CD1c-positive myeloid dendritic cell (primary cell): ENCODE results near the gene CACNA1G.

Experiments
- DNase-seq: peaks from one replicate; pipeline ENCODE4 v3.0.0-alpha.2; 2016; ENCODE audit errors: extremely low spot score

CACNA1G gene

GRCh38 chr17:50651661-50652060 lies 91.1 kb downstream of the CACNA1G start:
- no peak for DNase-seq

GRCh38 chr17:50653738-50654137 lies 93.2 kb downstream of the CACNA1G start:
- DNase-seq: no peak

GRCh38 chr17:50656509-50656908 lies 96.0 kb downstream of the CACNA1G start:
- no peak for DNase-seq

GRCh38 chr17:50657054-50657453 lies 96.5 kb downstream of the CACNA1G start:
- DNase-seq: no peak

- DNase-seq: no peak
These were observed 97.1 kb downstream of the CACNA1G start for GRCh38 chr17:50657627-50658026.

GRCh38 chr17:50658616-50659015 lies 98.1 kb downstream of the CACNA1G start:
- DNase-seq: no peak

GRCh38 chr17:50659179-50659578 lies 98.7 kb downstream of the CACNA1G start:
- no peak for DNase-seq

- peak; percentile 26 for DNase-seq
These were observed 99.7 kb downstream of the CACNA1G start for GRCh38 chr17:50660042-50660886.

- peak; percentile 23 for DNase-seq
These were observed 100.4 kb downstream of the CACNA1G start for GRCh38 chr17:50660887-50661345.

GRCh38 chr17:50661348-50661747 lies 100.8 kb downstream of the CACNA1G start:
- DNase-seq: no peak

GRCh38 chr17:50661795-50662391 lies 101.4 kb downstream of the CACNA1G start:
- DNase-seq: peak; percentile 37

GRCh38 chr17:50662632-50663225 lies 102.2 kb downstream of the CACNA1G start:
- no peak for DNase-seq

- no peak for DNase-seq
These were observed 103.4 kb downstream of the CACNA1G start for GRCh38 chr17:50663812-50664374.

GRCh38 chr17:50664788-50665458 lies 104.4 kb downstream of the CACNA1G start:
- DNase-seq: no peak

- no peak for DNase-seq
These were observed 105.3 kb downstream of the CACNA1G start for GRCh38 chr17:50665838-50666237.

- no peak for DNase-seq
These were observed 105.8 kb downstream of the CACNA1G start for GRCh38 chr17:50666316-50666715.

- no peak for DNase-seq
These were observed 106.9 kb downstream of the CACNA1G start for GRCh38 chr17:50667259-50668024.

- no peak for DNase-seq
These were observed 107.7 kb downstream of the CACNA1G start for GRCh38 chr17:50668025-50668837.

GRCh38 chr17:50668838-50669581 lies 108.5 kb downstream of the CACNA1G start:
- no peak for DNase-seq

GRCh38 chr17:50672071-50672470 lies 111.6 kb downstream of the CACNA1G start:
- DNase-seq: no peak
